Body of pancreas (tissue), 4 donors: ENCODE data around the gene HBB. TPM values are rescaled to one million over a fixed set of nuclear protein-coding genes. Genes with fewer than 3 reads are reported as not detected.

Source experiments
- ATAC-seq: fragments of 150-250 bp; one replicate; pipeline ENCODE4 v1.9.1; 2016
- DNase-seq, 4 donors: peaks; one replicate each; pipeline ENCODE4 v3.0.0-alpha.2; 2019
- H3K27ac ChIP-seq, 4 donors: fragments of 200-600 bp; sonication (generic); 1 replicate in 3 of 4; 2 replicates in 1 of 4; pipeline versions ENCODE4 v1.5.1 to v1.6.1; 2016 to 2019; ENCODE audit warnings: mild to moderate bottlenecking in 1 of 4, mixed read lengths in 1 of 4, moderate library complexity in 1 of 4
- H3K27me3 ChIP-seq, 2 donors: fragments of 200-600 bp; sonication (generic); one replicate each; pipeline ENCODE4 v1.6.0; 2016; ENCODE audit warnings: mild to moderate bottlenecking in 1 of 2
- H3K36me3 ChIP-seq, 2 donors: fragments of 200-600 bp; sonication (generic); replicated peaks in 1 of 2; 2 replicates each; pipeline ENCODE4 v1.5.1; 2016; ENCODE audit warnings: low read depth in 2 of 2; ENCODE audit not compliant: insufficient read depth in 1 of 2
- H3K4me1 ChIP-seq: fragments of 200-600 bp; sonication (generic); one replicate; pipeline ENCODE4 v1.6.0; 2016
- H3K4me3 ChIP-seq, 2 donors: fragments of 200-600 bp; sonication (generic); 1 replicate in 1 of 2; 2 replicates in 1 of 2; pipeline ENCODE4 v1.5.1; 2016 to 2019
- H3K9me3 ChIP-seq, 3 donors: fragments of 200-600 bp; sonication (generic); 1 replicate in 2 of 3; 2 replicates in 1 of 3; pipeline ENCODE4 v1.5.1; 2016
- POLR2A ChIP-seq, 3 donors: fragments of 450-650 bp; IDR thresholded peaks; one replicate each; pipeline ENCODE4 v1.6.1; 2016; ENCODE audit warnings: antibody characterized with exemption in 3 of 3, mild to moderate bottlenecking in 2 of 3
- WGBS, 2 donors: methylation state at CpG; one replicate each; pipeline ENCODE4 v1.1.5; 2017; 5-methylcytosine and 5-hydroxymethylcytosine counted together
- intact Hi-C: fragments of 100-400 bp; cut with DNase I; formaldehyde crosslinking; loops from one replicate; pipeline ENCODE4 v1.15.1; 2023
- total RNA-seq, 2 donors: library from RNA; depleted of rRNA; stranded (reverse); fragments of >200 nt; gene quantifications; one replicate each; pipeline ENCODE4 v1.1.0, GENCODE V29; 2016
- TF ChIP-seq, protein P1 (sequence below), 7 experiments: fragments of 450-650 bp in 4 of 7; fragments of 200-600 bp in 3 of 7; sonication (generic) in 3 of 7; IDR thresholded peaks; one replicate each; pipeline ENCODE4 v1.5.1; 2016 to 2019; ENCODE audit warnings: antibody characterized with exemption in 7 of 7

HBB gene
- total RNA-seq, 2 donors from 2014 or later: 13.0 TPM; not detected in 1

DNA sequence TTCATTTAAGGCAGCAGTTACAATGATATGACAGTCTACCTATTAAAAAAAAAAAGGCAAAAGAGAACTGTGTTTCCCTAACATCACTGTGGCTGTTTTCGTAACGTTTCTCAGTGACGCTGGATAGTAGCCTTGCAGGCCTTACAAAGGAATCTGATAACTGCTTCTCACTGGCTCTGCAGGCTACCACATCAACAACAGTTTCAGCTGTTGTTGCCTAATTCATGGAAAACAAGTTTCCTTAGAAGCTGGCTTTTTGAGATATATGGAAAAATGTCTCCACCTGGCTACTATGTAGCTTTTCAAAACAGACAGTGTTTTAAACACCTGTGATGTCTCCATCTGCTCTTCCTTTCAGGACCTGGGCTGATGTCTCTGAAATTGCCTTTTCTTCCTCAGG, 30.1 kb downstream of the HBB start:
- H3K4me1 ChIP-seq: no peaks in the 10 kb centered on the region
- ATAC-seq (no peak), DNase-seq (no peak)
- WGBS, 2 donors: 60 to 69% methylated on average over 3 of the region's 3 CpGs
- H3K9me3 ChIP-seq: no peaks in the 10 kb centered on the region
- intact Hi-C loops: no loop called here
- no peak overlapping the region for H3K4me3 ChIP-seq
- TF ChIP-seq POLR2A (IDR thresholded peaks at IDR 0.05): no peak
- TF ChIP-seq, protein P1, sequence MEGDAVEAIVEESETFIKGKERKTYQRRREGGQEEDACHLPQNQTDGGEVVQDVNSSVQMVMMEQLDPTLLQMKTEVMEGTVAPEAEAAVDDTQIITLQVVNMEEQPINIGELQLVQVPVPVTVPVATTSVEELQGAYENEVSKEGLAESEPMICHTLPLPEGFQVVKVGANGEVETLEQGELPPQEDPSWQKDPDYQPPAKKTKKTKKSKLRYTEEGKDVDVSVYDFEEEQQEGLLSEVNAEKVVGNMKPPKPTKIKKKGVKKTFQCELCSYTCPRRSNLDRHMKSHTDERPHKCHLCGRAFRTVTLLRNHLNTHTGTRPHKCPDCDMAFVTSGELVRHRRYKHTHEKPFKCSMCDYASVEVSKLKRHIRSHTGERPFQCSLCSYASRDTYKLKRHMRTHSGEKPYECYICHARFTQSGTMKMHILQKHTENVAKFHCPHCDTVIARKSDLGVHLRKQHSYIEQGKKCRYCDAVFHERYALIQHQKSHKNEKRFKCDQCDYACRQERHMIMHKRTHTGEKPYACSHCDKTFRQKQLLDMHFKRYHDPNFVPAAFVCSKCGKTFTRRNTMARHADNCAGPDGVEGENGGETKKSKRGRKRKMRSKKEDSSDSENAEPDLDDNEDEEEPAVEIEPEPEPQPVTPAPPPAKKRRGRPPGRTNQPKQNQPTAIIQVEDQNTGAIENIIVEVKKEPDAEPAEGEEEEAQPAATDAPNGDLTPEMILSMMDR (IDR thresholded peaks at IDR 0.05): no peak
- H3K27ac ChIP-seq: no peak overlapping the region
- H3K36me3 ChIP-seq: no peaks in the 10 kb centered on the region
- H3K27me3 ChIP-seq: no peaks in the 10 kb centered on the region

GRCh38 chr11:5196067-5196466, 30.8 kb downstream of the HBB start:
- Histone ChIP-seq H3K4me1 (no peaks in the 10 kb centered on the region), H3K36me3 (no peaks in the 10 kb centered on the region), H3K27ac (no peak overlapping the region), H3K27me3 (no peaks in the 10 kb centered on the region), H3K4me3 (no peak overlapping the region), H3K9me3 (no peaks in the 10 kb centered on the region)
- intact Hi-C loops: no loop called here
- ATAC-seq: no peak
- TF ChIP-seq POLR2A (IDR thresholded peaks at IDR 0.05): no peak
- TF ChIP-seq, protein P1 (IDR thresholded peaks at IDR 0.05): no peak
- DNase-seq: no peak
- WGBS, 2 donors: 60 to 66% methylated on average over 5 of the region's 5 CpGs

DNA sequence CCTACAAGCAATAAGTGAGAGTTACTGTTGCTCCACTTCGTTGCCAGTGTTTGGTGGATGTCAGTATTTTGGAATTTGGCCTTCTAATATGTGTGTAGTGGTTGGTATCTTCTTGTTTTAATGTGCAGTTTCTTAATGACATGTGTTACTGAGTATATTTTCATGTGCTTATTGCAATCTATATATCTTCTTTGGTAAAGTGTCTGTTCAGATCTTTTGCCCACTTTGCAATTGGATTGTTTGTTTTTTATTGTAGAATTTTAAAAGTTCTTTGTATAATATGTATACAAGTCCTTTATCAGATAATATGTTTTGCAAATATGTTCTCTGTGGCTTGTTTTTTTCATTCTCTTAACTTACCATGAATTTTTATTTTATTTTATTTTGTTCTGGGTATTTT, 34.1 kb downstream of the HBB start:
- Histone ChIP-seq H3K4me1 (no peaks in the 10 kb centered on the region), H3K4me3 (no peak overlapping the region), H3K27ac (no peak overlapping the region), H3K27me3 (no peaks in the 10 kb centered on the region), H3K9me3 (peaks cover 0 to 5% (median 0%) of the 10 kb centered on the region in 3 donors), H3K36me3 (no peaks in the 10 kb centered on the region)
- intact Hi-C loops: no loop called here
- ATAC-seq (no peak), DNase-seq (no peak)
- TF ChIP-seq, protein P1 (IDR thresholded peaks at IDR 0.05): no peak
- no peak for TF ChIP-seq POLR2A (IDR thresholded peaks at IDR 0.05)
- 0% methylated on average over 1 of the region's 1 CpG for WGBS, 2 donors

- WGBS, 2 donors: 74 to 81% methylated on average over 2 of the region's 2 CpGs
- DNase-seq (no peak), ATAC-seq (no peak)
- H3K27ac ChIP-seq: no peak overlapping the region
- H3K36me3 ChIP-seq: no peaks in the 10 kb centered on the region
- intact Hi-C loops: no loop called here
- TF ChIP-seq, protein P1 (IDR thresholded peaks at IDR 0.05): no peak
- no peak for TF ChIP-seq POLR2A (IDR thresholded peaks at IDR 0.05)
- no peak overlapping the region for H3K4me3 ChIP-seq
- peaks cover 0 to 5% (median 0%) of the 10 kb centered on the region in 3 donors for H3K9me3 ChIP-seq
- H3K27me3 ChIP-seq: no peaks in the 10 kb centered on the region
- H3K4me1 ChIP-seq: no peaks in the 10 kb centered on the region
Measured at GRCh38 chr11:5188201-5188600, 38.7 kb downstream of the HBB start.

DNA sequence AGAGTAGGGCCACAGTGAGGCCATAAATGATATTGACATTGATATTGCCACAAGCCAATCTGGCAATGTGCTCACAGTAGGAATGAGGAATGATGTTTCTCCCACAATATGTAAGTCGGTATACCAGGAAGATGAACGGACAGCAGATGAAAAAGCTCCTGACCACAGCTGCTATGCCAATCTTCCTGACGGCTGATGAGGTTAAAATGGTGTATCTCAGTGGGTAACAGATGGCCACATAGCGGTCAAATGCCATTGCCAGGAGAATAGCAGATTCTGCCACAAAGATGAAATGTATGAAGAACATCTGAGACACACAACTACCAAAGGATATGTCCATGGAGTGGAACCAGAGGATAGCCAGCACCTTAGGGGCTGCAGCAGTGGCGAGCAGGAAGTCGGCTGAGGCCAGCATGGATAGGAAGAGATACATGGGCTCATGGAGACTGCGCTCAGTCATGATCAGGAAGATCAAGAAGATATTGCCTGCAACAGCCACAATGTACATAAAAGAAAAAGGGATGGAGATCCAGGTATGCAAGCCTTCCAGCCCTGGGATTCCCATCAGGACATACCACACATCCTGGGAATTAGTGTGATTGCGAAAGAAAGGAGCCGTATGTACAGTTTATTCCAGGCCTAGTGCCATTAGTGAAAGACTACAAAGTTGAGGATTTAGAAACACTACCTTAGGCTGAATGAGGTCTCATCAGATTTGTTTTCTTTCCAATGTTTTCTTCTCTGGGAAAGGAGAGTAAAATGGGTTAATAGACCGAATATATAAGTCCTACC, 48.6 kb downstream of the HBB start:
- H3K27ac ChIP-seq: no peak overlapping the region
- intact Hi-C loops: no loop called here

More for the DNA sequence above, 48.6 kb downstream of the HBB start:
- DNase-seq (no peak), ATAC-seq (no peak)
- H3K36me3 ChIP-seq: no peaks in the 10 kb centered on the region
- no peak overlapping the region for H3K4me3 ChIP-seq
- H3K9me3 ChIP-seq: no peaks in the 10 kb centered on the region
- TF ChIP-seq, protein P1 (IDR thresholded peaks at IDR 0.05): no peak
- TF ChIP-seq POLR2A (IDR thresholded peaks at IDR 0.05): no peak
- H3K4me1 ChIP-seq: no peaks in the 10 kb centered on the region
- 60 to 74% methylated on average over 10 of the region's 10 CpGs for WGBS, 2 donors
- no peaks in the 10 kb centered on the region for H3K27me3 ChIP-seq
